PFSK-1 (cell line): ENCODE data around the gene ATP13A2.

Experiments used
- FOXP2 ChIP-seq: optimal IDR thresholded peaks from 2 replicates; pipeline ENCODE3; 2011; ENCODE audit warnings: borderline replicate concordance, control low read depth, inconsistent platforms; ENCODE audit not compliant: insufficient read depth; ENCODE audit errors: extremely low read length, extremely low read depth
- TAF1 ChIP-seq: IDR thresholded peaks from 2 replicates; pipeline ENCODE4 v1.6.1; 2012; ENCODE audit warnings: low read length, control low read depth, borderline replicate concordance; ENCODE audit not compliant: insufficient read depth
- TF ChIP-seq, protein P1 (sequence below), 2 experiments: IDR thresholded peaks; 2 replicates each; pipeline versions ENCODE4 v1.6.1 to v1.8.0; 2011 to 2012; ENCODE audit warnings: low read depth in 2 of 2, low read length in 2 of 2, control low read depth in 1 of 2, inconsistent platforms in 1 of 2, mild to moderate bottlenecking in 1 of 2, moderate library complexity in 1 of 2; ENCODE audit not compliant: insufficient read depth in 1 of 2

DNA sequence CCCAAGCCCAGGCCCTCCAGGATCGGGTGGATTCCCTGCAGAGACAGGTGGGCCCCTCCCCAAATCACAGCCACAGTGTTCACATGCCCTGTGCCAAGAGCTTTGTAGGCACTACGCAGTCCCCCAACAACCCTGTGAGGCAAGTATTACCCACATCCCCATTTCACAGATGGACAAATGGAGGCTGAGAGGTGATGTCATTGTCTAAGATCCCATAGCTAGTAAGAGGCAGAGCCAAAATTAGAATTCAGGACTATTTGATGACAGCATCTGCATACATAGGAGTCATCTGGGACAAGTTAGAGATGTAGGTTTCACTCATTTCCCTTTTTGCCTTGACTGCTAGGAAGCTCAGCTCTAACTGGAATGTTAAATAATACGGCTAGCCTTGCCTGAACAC, 43.4 kb downstream of the ATP13A2 start:
- TF ChIP-seq, protein P1, sequence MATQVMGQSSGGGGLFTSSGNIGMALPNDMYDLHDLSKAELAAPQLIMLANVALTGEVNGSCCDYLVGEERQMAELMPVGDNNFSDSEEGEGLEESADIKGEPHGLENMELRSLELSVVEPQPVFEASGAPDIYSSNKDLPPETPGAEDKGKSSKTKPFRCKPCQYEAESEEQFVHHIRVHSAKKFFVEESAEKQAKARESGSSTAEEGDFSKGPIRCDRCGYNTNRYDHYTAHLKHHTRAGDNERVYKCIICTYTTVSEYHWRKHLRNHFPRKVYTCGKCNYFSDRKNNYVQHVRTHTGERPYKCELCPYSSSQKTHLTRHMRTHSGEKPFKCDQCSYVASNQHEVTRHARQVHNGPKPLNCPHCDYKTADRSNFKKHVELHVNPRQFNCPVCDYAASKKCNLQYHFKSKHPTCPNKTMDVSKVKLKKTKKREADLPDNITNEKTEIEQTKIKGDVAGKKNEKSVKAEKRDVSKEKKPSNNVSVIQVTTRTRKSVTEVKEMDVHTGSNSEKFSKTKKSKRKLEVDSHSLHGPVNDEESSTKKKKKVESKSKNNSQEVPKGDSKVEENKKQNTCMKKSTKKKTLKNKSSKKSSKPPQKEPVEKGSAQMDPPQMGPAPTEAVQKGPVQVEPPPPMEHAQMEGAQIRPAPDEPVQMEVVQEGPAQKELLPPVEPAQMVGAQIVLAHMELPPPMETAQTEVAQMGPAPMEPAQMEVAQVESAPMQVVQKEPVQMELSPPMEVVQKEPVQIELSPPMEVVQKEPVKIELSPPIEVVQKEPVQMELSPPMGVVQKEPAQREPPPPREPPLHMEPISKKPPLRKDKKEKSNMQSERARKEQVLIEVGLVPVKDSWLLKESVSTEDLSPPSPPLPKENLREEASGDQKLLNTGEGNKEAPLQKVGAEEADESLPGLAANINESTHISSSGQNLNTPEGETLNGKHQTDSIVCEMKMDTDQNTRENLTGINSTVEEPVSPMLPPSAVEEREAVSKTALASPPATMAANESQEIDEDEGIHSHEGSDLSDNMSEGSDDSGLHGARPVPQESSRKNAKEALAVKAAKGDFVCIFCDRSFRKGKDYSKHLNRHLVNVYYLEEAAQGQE (IDR thresholded peaks at IDR 0.05; ENCODE audit: insufficient read depth in 1 of 2, low read depth in 2 of 2, low read length in 2 of 2): no peak
- no peak for TF ChIP-seq FOXP2
- no peak for TF ChIP-seq TAF1
